ENCODE measurements around the gene FLRT3.

Gene FLRT3

DNA sequence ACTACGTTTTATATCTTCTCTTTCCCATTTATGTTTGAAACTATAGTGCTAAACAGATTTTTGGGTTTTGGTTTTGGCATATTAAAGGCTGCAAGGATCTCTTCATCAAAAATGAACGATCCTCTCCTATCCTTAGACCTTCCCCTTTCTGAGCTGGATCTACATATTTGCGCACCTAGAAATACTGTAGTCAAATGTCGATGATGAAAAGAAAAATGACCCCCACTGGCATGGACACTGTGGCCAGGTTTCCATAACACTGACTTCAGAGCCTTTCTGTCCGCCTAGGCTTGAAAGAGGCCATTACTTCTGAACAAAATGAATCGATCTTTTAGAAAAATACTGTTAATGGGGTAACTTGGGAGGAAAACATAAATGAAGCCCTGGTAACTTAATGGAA is 5.8 kb downstream of the FLRT3 start:
- FAIRE-seq (no peak), DNase-seq (ENCODE audit: insufficient read length, low spot score) (no peak)

DNA sequence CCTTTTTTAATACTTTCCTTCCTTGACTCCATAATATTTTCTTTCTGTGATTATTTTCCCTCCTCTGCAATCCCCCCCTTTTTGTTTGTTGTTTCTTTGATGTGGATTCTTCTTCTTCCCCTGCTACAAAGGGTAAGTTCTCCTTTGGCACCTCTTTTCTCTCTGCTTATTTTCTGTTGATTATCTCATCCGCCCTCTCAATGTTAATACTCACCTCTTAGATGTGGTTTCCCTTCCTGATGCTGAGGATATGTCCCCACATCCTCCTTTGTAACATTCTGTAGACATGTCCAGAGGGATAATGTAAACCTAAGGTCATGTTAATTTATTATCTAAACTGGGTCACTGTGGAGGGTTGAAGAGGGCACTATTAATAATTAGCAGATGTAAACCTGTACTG is 17.7 kb downstream of the FLRT3 start:
- DNase-seq (ENCODE audit: insufficient read length, low spot score) (no peak), FAIRE-seq (no peak)

DNA sequence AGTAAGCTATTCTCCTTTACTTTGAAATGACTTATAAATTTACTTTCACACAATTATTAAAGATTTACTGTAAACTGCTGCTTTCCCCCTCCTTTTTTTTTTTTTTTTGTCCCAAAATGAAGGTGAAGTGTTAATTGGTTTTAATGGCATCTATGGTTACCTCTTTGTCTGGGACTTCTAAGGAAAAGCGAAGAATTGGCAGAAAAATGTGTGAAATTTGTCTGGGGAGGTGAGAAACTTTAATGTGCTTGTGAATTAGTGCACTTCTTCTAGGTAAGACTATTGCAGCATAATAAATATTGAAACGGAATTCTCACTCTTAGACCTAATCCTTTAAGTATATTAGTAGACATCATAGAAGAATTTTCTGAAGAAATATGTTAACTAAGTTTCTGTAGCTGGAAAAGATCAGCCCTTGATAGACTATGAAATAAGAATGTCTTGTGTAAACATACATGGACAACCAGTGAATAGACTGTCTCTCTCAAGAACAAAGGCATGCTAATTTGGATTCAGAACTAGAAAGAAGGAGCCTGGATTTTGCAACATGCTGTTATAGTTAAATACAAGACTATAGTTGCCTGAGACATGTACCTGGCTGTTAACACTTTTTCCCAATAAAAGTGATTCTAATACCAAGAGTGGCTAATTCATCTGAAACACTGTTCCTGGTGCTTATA is 23.9 kb downstream of the FLRT3 start:
- no peak for DNase-seq (ENCODE audit: insufficient read length, low spot score)

GRCh38 chr20:14312001-14312400 is 25.4 kb downstream of the FLRT3 start:
- FAIRE-seq: no peak

More for the DNA sequence above, 23.9 kb downstream of the FLRT3 start:
- no peak for FAIRE-seq

GRCh38 chr20:14310977-14311627 is 26.3 kb downstream of the FLRT3 start:
- DNase-seq (ENCODE audit: insufficient read length, low spot score) (no peak), FAIRE-seq (no peak)

More at GRCh38 chr20:14312001-14312400, 25.4 kb downstream of the FLRT3 start:
- no peak for DNase-seq (ENCODE audit: insufficient read length, low spot score)

- FAIRE-seq (no peak), DNase-seq (ENCODE audit: insufficient read length, low spot score) (no peak)
Observed at GRCh38 chr20:14307956-14308355, 29.5 kb downstream of the FLRT3 start.

DNA sequence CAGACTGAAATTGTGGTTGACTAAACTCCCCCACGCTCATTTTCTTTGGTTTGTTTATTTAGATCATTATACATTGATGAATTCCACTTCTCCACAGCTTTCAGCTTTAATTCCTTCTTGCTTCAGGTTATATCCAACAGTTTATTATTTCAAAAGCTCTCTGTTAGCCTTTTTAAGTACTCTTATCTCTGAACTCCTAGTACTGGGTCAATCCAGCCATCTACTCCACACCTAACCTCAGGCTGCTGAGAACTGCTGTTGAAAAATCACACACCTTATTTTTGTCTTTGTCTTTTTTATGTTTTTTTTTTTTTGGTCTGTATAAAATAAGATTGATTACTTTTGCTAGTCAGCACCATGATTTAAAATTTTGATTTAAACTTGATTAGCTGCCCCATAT is 32.9 kb downstream of the FLRT3 start:
- no peak for FAIRE-seq
- DNase-seq (ENCODE audit: insufficient read length, low spot score): no peak

DNA sequence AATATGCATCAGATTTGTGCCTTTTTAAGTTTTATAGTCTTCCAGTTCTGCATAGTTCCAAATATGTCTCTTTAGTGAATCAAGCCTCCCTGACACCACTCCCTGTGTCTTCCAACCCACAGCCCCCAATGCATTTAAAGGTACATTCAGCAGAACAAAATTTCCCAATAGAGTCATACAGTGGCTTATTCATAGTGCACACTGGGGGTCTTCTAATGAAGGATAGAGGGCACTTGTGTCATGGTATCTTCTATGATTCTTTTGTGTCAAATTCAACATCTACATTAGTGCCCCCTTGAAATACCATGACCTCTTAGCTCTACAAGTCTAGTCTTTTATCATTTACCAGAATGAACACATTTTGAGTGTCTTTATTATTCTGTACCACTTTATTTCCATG is 33.8 kb downstream of the FLRT3 start:
- DNase-seq (ENCODE audit: insufficient read length, low spot score): no peak
- FAIRE-seq: no peak

GRCh38 chr20:14303106-14303505 is 34.3 kb downstream of the FLRT3 start:
- DNase-seq (ENCODE audit: insufficient read length, low spot score) (no peak), FAIRE-seq (no peak)

- DNase-seq (ENCODE audit: insufficient read length, low spot score) (no peak), FAIRE-seq (no peak)
Observed at GRCh38 chr20:14299831-14300230, 37.6 kb downstream of the FLRT3 start.

GRCh38 chr20:14295770-14296309 is 41.6 kb downstream of the FLRT3 start:
- FAIRE-seq (no peak), DNase-seq (ENCODE audit: insufficient read length, low spot score) (no peak)

GRCh38 chr20:14295238-14295637 is 42.2 kb downstream of the FLRT3 start:
- FAIRE-seq (no peak), DNase-seq (ENCODE audit: insufficient read length, low spot score) (no peak)

GRCh38 chr20:14291502-14291901 is 45.9 kb downstream of the FLRT3 start:
- FAIRE-seq (no peak), DNase-seq (ENCODE audit: insufficient read length, low spot score) (no peak)

DNA sequence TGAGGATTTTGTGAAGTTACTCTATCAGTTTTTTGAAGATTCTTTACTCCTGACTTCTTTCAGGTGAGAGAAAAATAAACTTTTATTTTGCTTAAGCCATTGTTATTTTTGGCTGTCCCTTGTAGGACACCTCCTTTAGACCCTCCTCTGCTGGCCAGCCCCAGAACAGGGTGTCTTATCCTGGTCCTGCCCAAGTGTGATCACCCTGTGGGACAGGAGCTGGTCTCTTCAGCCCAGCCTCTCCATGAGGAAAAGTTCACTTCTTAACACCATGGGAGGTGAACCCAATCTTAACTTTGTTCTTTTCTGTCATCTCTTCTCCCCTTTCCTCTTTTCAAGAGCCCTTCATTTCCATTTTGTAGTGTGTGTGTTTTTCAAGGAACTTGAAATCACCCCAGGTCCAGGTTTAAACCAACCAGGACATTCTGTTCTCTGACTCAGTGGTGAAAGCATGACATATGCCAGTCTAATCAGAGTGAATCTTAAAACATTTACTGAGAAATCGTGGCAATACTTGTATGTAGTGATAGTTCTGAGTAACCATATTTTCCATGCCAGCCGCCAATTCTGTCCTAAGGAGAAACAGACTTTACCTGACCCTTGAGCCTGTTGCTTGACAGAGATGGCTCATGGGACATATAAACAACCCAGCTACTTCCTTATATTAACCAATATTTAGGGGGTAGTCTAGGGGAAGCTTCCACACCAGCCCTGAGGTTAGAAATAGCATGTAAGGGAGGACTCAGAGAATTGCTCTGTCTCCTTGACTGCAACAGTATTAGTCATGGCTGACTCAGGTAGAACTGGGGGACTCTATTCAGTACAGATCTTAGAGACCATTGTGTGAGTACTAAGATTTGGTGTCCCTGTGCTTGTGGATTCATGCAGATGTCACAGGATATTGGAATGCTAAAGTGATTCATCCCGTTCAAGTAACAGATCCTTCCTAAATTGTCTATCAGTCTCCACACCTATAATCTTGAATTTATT is 48.8 kb downstream of the FLRT3 start:
- FAIRE-seq: no peak
- no peak for DNase-seq (ENCODE audit: insufficient read length, low spot score)

- DNase-seq (ENCODE audit: insufficient read length, low spot score) (no peak), FAIRE-seq (no peak)
Observed at GRCh38 chr20:14284443-14284842, 53.0 kb downstream of the FLRT3 start.

- no peak for DNase-seq (ENCODE audit: insufficient read length, low spot score)
- FAIRE-seq: no peak
Observed at GRCh38 chr20:14282140-14282539, 55.3 kb downstream of the FLRT3 start.
